ENCODE measurements around the gene SLC6A6. TPM values are rescaled to one million over a fixed set of nuclear protein-coding genes. Genes with fewer than 3 reads are reported as not detected.
A peak's percentile ranks its signal among the peaks of the same experiment; 100 is the strongest.

The SLC6A6 gene
- total RNA-seq, 1 donor from 2014 or later = 3.8 TPM

DNA sequence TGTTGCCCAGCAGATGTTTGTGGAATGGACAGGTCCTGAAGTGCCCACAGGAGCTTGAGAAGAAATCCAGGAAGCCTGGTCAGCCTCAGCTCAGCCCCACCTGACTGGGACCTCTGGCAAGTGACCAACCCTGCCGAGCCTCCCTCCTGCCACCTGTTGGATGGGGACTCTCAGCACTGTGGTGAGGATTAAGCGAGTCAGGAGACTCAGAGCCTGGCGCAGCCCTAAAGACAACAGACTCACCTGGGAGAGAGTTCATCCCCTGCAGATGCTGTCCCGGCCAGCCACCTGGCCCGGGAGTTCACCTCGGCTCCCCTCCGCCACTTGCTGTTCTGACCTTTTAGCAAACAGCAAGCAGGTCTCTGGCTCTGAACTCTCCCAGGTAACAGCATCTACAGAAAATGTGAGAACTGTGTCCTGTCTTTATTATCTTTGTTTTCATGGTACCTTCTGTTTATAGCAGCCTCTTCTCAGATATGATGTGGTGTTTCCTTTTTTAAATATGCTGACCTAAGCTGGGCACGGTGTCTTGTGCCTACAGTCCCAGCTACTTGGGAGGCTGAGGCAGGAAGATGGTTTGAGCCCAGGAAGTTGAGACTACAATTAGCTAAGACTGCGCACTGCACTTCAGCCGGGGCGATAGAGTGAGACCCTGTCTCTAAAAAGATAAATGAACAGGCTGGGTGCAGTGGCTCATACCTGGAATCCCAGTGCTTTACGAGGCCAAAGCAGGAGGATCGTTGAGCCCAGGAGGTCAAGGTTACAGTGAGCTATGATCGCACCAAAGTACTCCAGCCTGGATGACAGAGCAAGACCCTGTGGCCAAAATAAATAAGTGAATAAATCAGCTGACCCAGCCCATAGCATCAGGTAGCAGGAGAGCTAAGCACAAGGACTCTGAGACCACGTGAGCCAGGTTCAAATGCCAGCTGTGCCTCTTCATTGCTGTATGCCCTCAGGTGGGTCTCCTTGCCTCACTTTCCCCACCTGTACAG, 32.4 kb upstream of the SLC6A6 start:
- TF ChIP-seq, protein P1, sequence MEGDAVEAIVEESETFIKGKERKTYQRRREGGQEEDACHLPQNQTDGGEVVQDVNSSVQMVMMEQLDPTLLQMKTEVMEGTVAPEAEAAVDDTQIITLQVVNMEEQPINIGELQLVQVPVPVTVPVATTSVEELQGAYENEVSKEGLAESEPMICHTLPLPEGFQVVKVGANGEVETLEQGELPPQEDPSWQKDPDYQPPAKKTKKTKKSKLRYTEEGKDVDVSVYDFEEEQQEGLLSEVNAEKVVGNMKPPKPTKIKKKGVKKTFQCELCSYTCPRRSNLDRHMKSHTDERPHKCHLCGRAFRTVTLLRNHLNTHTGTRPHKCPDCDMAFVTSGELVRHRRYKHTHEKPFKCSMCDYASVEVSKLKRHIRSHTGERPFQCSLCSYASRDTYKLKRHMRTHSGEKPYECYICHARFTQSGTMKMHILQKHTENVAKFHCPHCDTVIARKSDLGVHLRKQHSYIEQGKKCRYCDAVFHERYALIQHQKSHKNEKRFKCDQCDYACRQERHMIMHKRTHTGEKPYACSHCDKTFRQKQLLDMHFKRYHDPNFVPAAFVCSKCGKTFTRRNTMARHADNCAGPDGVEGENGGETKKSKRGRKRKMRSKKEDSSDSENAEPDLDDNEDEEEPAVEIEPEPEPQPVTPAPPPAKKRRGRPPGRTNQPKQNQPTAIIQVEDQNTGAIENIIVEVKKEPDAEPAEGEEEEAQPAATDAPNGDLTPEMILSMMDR (IDR thresholded peaks at IDR 0.05; ENCODE audit: insufficient read depth, low read length, poor library complexity, severe bottlenecking) = peak; percentile 36
- no peak for DNase-seq (ENCODE audit: low read depth)
- H3K27me3 ChIP-seq (ENCODE audit: control insufficient read depth, insufficient read depth, low read length) = peaks cover 24% of the 10 kb centered on the region
- H3K36me3 ChIP-seq (ENCODE audit: control insufficient read depth, insufficient read depth, low read length) = no peaks in the 10 kb centered on the region
- no peak overlapping the region for H3K4me3 ChIP-seq (ENCODE audit: low read depth, low read length)

- no peaks in the 10 kb centered on the region for H3K36me3 ChIP-seq (ENCODE audit: control insufficient read depth, insufficient read depth, low read length)
- no peak overlapping the region for H3K4me3 ChIP-seq (ENCODE audit: low read depth, low read length)
- TF ChIP-seq, protein P1 (IDR thresholded peaks at IDR 0.05; ENCODE audit: insufficient read depth, low read length, poor library complexity, severe bottlenecking) = no peak
- peaks cover 17% of the 10 kb centered on the region for H3K27me3 ChIP-seq (ENCODE audit: control insufficient read depth, insufficient read depth, low read length)
- DNase-seq (ENCODE audit: low read depth) = no peak
Measured at GRCh38 chr3:14370720-14371572, 31.5 kb upstream of the SLC6A6 start.

GRCh38 chr3:14371573-14372474, 30.6 kb upstream of the SLC6A6 start:
- no peaks in the 10 kb centered on the region for H3K36me3 ChIP-seq (ENCODE audit: control insufficient read depth, insufficient read depth, low read length)
- H3K27me3 ChIP-seq (ENCODE audit: control insufficient read depth, insufficient read depth, low read length) = peaks cover 14% of the 10 kb centered on the region
- no peak overlapping the region for H3K4me3 ChIP-seq (ENCODE audit: low read depth, low read length)
- DNase-seq (ENCODE audit: low read depth) = peak; percentile 43
- TF ChIP-seq, protein P1 (IDR thresholded peaks at IDR 0.05; ENCODE audit: insufficient read depth, low read length, poor library complexity, severe bottlenecking) = no peak

- H3K27me3 ChIP-seq (ENCODE audit: control insufficient read depth, insufficient read depth, low read length) = peaks cover 7% of the 10 kb centered on the region
- TF ChIP-seq, protein P1 (IDR thresholded peaks at IDR 0.05; ENCODE audit: insufficient read depth, low read length, poor library complexity, severe bottlenecking) = no peak
- no peak for DNase-seq (ENCODE audit: low read depth)
- H3K4me3 ChIP-seq (ENCODE audit: low read depth, low read length) = no peak overlapping the region
- no peaks in the 10 kb centered on the region for H3K36me3 ChIP-seq (ENCODE audit: control insufficient read depth, insufficient read depth, low read length)
Measured at GRCh38 chr3:14372587-14372986, 29.8 kb upstream of the SLC6A6 start.

- DNase-seq (ENCODE audit: low read depth) = no peak
- TF ChIP-seq, protein P1 (IDR thresholded peaks at IDR 0.05; ENCODE audit: insufficient read depth, low read length, poor library complexity, severe bottlenecking) = no peak
- Histone ChIP-seq H3K27me3 (ENCODE audit: control insufficient read depth, insufficient read depth, low read length) (no peaks in the 10 kb centered on the region), H3K36me3 (ENCODE audit: control insufficient read depth, insufficient read depth, low read length) (no peaks in the 10 kb centered on the region), H3K4me3 (ENCODE audit: low read depth, low read length) (no peak overlapping the region)
Measured at GRCh38 chr3:14373753-14374376, 28.5 kb upstream of the SLC6A6 start.
